GM21576 (cell line): ENCODE results near the gene ZDHHC9.

Source experiments
- ATAC-seq: cut with Tn5 transposase; IDR thresholded peaks from one replicate; pipeline ENCODE4 v1.9.1; 2021; ENCODE audit warnings: mild to moderate bottlenecking, moderate library complexity; ENCODE audit not compliant: unreplicated experiment

Gene ZDHHC9

DNA sequence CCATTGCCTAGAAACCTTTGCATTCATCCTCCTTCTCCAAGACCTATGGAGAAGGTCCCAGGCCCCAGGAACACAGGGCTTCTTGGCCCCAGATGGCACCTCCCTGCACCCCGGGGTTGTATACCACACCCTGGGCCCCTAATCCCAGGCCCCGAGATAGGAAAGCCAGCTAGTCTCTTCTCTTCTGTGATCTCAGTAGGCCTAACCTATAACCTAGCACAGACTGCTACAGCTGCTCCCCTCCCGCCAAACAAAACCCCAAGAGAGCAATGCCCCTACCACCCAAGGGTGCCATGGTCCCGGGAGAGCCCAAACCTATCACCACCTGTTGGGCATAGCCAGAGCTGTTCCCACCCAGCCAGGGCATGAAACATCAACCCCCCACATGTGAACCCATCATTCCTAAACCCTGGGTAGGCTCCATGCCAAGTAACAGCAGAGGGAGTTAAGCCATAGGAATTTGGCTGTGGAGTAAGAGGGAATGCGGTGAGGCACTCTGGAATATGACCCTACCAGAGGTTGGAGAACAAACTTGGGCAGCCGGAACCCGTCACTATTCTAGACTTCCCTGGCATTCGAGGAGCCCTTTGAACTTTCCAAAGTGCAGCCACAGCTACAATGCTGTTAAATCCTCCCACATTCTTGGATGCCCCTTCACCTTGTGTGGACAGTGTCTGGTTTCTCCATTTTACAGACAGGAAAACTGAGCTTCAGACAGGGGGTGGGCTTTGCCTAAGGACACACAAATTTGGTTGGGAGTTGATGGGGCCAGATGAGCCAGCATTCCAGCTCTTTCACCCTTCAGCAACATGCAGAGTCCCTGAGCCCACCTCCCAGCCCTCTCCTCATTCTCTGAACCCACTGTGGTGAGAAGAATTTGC is 74.9 kb downstream of the ZDHHC9 start:
- ATAC-seq = no peak

DNA sequence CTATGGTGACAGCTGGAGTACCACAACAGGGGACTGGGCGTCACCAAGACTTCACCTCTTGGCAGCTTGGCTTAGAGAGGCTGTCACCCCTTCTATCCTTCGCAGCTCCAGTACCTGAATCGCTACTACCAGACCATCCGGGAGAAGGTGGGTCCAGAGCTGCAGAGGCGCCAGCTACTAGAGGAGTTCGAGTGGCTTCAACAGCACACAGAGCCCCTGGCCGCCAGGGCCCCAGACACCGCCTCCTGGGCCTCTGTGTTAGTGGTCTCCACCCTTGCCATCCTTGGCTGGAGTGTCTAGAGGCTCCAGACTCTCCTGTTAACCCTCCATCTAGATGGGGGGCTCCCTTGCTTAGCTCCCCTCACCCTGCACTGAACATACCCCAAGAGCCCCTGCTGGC is 75.5 kb downstream of the ZDHHC9 start:
- no peak for ATAC-seq

DNA sequence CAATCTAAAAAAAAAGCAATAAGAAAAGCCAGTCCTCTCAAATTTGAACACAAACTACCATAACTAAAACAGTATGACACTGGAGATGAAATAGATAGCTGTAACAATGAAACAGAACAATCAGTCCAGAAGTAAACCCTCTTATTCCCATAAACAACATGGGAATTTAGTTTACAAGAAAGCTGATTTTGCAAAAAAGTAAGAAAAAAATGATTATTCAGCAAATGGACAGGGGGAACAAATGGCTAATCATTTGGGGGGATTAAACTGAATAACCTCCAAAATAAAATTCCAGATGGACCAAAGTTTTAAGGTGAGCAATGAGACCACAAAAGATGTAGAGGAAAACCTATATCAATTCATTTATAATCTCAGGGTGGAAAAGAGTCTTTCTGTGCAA is 80.0 kb downstream of the ZDHHC9 start:
- no peak for ATAC-seq

DNA sequence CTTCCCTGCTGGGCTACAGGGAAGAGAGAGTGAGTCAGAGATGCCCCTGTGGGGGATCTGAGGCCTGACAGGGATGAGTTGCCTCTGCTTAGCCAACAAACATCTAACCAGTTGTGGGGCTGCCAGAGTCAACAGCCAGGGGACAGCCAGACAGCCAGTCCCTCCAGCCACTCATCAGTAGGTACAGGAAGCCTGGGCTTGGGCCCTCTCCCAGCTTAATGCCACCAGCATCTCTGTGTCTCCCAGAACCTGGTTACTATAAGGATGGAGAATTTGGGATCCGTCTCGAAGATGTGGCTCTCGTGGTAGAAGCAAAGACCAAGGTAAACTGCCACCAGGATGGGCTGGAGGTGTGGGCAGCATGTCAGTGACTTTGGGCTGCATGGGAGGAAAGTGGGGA is 81.2 kb downstream of the ZDHHC9 start:
- ATAC-seq = no peak

DNA sequence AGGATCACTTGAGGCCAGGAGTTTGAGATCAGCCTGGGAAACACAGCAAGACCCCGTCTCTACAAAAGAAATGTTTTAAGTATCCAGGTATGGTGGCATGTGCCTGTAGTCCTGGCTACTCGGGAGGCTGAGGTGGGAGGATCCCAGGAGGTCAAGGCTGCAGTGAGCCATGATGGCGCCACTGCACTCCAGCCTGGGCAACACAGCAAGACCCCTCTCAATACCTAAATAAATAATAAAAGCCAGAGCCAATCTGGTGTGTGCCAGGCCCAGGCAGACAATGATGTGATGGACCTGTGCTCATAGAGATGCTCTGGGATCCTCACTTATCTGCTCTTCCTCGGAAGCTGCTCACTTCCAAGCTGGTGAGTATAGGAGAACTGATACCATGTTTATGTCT is 82.1 kb downstream of the ZDHHC9 start:
- ATAC-seq = no peak

DNA sequence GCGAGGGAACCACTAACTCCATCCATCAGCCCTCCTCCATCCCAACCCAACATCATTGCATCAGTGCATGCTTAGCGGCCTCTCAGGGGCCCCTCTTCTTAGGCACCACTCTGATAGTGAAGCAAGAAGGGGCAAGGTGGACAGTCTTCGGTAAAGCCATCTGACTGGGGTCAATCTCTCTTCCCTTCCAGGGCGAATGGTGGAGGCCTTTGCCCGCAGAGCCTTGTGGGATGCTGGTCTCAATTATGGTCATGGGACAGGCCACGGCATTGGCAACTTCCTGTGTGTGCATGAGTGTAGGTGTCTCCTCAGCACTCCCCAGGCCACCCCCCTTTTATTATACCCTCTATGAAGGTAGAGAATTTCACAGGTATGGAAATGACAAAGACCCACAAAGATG is 82.7 kb downstream of the ZDHHC9 start:
- ATAC-seq = no peak

DNA sequence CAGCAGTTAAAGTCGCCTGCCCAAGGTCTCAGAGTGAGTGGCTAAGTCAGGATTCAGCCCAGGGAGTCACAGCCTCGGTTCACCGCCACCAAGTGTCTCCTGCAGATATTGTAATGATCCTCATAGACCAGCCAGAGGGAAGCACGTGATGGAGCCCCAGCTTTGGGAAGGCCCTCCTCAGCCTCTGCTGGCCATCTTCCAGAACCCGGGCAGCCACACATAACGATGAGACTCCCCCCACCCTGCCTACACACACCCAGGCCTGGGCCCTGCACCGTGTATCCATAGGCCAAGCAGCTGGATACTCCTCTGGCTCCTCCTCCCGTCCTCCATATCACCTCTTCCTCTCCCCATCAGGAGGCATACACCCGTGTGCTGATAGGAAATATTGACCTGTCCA is 83.5 kb downstream of the ZDHHC9 start:
- no peak for ATAC-seq

DNA sequence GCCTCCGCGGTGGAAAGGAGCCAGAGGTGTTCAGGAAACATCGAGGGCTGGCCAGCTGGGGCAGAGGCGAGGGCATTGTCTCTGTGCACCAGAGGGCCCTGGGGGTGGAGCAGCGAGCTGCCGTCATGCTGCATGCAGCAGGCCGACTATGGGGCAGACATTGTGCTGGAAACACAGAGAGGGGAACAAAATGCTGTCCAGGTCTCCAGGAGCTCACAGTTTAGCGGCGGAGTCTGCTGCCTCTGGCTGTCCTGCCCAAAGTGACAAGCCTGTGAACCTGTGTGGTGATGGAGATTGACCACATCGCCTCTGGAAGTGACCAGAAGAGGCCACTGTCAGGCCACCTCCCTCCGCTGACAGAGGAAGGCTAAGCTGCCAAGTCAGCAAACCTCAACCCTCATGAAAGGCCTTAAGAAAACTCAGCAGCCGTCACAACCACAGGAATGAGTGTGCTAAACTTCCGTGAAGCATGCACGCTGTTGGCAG is 84.1 kb downstream of the ZDHHC9 start:
- ATAC-seq = no peak

DNA sequence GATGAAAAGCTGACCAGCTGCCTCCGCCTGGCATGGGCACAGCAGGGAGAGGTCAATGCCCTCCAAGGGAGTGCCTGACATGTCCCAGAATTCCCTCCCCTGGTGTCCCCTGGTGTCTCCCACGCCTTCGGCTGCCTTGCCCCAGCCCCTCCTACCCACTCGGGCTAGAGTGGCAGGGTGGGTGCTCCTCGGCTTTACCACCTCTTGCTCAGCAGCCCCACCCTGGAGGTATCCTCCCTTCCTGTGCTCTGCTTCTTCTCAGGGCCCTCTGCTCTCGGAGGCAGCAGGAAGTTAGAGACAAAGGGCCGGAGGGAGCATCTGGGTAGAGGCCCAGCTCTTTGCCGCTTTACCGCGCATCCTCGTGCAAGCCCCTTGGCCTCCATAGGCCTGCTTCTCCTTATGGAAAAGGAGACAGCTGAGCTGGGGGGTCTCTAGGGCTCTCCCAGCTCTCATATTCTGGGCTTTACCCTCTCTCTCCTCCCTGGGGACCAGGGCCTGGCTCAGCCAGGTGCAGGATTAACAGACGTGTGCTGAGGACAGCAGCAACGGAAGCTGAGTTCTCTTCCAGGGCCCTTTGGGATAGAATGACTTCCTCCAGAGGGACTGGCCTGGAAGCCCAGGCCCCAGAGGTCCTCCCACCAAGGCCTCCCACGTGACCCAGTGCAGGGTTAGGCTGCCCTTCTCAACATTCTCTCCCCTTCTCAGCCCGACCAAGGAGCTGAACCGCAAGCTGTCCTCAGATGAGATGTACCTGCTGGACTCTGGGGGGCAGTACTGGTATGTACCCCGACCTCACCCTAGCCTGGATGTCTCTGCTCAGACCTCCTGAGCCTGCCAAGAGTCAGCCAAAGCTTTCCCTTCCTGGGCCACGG is 87.7 kb downstream of the ZDHHC9 start:
- no peak for ATAC-seq

DNA sequence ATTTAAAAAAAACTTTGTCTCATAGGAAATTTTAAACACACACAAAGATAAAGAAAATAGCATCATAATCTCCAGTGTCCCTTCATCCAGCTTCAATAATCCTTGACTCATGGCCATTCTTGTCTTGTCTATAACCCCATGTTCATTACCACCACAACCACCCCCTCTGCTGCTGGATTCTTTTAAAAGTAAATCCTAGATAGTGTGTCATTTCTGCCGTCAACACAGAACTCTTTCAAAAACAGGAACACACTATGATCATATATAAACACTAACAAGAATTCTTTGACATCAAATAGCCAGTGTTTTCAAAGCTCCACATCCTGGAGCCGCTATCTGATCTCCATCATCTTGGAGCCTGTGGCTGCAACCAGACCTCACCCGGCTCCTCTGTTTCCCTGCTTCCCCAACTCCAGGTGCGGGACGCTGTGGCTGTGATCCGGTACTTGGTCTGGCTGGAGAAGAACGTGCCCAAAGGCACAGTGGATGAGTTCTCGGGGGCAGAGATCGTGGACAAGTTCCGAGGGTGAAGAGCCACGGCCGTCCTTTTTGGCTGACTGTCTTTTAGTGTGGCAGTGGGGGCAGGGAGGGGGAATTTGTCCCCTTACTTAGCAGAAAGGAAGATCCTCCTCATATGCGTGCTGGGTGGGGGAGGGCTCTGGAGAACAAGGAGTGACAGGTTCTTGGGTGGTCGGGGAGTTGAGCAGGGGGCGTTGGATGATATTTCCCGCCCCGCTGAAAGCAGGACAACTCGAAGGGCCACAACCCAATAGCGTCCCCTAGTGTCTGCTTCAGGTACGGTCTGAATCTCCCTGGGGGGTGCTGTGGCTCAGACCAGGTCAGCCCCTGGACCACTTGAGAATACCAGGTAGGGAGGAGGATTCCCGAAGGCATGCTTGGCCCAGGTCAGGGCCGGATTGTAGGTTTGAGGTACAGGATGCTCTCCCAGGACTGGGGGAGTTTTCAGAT is 89.3 kb downstream of the ZDHHC9 start:
- ATAC-seq = no peak
